Erythroblast (primary cell): Measurements from ENCODE around the gene DVL2.

Experiments used
- GATA1 ChIP-seq: IDR thresholded peaks from 2 replicates; pipeline ENCODE4 v1.6.1; 2011; ENCODE audit warnings: low read depth, mild to moderate bottlenecking, control low read depth, low read length, moderate library complexity
- POLR2A ChIP-seq: IDR thresholded peaks from 2 replicates; pipeline ENCODE4 v1.6.1; 2011; ENCODE audit warnings: mild to moderate bottlenecking, low read length

- TF ChIP-seq POLR2A (peak; percentile 85), GATA1 (no peak)
Observed at GRCh38 chr17:7252176-7253043, 18.1 kb upstream of the DVL2 start, which contains the start of gene ELP5.
